ENCODE data around the gene TBX19.

- no peak for TF ChIP-seq GTF2F1 (IDR thresholded peaks at IDR 0.05; ENCODE audit: borderline replicate concordance, low read depth, low read length)
- TF ChIP-seq, protein P1, sequence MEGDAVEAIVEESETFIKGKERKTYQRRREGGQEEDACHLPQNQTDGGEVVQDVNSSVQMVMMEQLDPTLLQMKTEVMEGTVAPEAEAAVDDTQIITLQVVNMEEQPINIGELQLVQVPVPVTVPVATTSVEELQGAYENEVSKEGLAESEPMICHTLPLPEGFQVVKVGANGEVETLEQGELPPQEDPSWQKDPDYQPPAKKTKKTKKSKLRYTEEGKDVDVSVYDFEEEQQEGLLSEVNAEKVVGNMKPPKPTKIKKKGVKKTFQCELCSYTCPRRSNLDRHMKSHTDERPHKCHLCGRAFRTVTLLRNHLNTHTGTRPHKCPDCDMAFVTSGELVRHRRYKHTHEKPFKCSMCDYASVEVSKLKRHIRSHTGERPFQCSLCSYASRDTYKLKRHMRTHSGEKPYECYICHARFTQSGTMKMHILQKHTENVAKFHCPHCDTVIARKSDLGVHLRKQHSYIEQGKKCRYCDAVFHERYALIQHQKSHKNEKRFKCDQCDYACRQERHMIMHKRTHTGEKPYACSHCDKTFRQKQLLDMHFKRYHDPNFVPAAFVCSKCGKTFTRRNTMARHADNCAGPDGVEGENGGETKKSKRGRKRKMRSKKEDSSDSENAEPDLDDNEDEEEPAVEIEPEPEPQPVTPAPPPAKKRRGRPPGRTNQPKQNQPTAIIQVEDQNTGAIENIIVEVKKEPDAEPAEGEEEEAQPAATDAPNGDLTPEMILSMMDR (IDR thresholded peaks at IDR 0.05; ENCODE audit: control extremely low read depth in 1 of 3, insufficient read depth in 1 of 3, low read depth in 1 of 3, low read length in 3 of 3): no peak
- no peak for TF ChIP-seq TEAD4 (IDR thresholded peaks at IDR 0.05; ENCODE audit: low read depth, low read length)
- TF ChIP-seq POLR2A (IDR thresholded peaks at IDR 0.05; ENCODE audit: control extremely low read depth in 1 of 2, low read depth in 2 of 2, low read length in 2 of 2): no peak
- TF ChIP-seq SP2 (IDR thresholded peaks at IDR 0.05; ENCODE audit: low read length): no peak
- TF ChIP-seq SIRT6 (IDR thresholded peaks at IDR 0.05; ENCODE audit: low read length): no peak
- no peak for TF ChIP-seq CEBPB (IDR thresholded peaks at IDR 0.05; ENCODE audit: low read depth, low read length)
- TF ChIP-seq KDM1A (IDR thresholded peaks at IDR 0.05; ENCODE audit: borderline replicate concordance, low read length): no peak
These were observed 1.1 kb downstream of the TBX19 start for GRCh38 chr1:168281603-168282325.

All from H1 (cell line).